Calu3 (cell line): ENCODE measurements around the gene TNNI3K. TPM values are rescaled to one million over a fixed set of nuclear protein-coding genes. Genes with fewer than 3 reads are reported as not detected.

Source experiments
- BruUV-seq: library from RNA; stranded (reverse); fragments of 400-500 nt; replicated peaks from 2 replicates; lab custom pipeline; 2021; lab: Mats Ljungman, UMichigan
- CTCF ChIA-PET: fragments of 300-600 bp; sonication (Branson Sonifier 250); formaldehyde crosslinking; loops from one replicate; lab custom pipeline; 2022; ENCODE audit warnings: antibody characterized with exemption; lab: Charles Lee
- DNase-seq: peaks from one replicate; pipeline ENCODE4 v3.0.0; 2022
- H3K27ac Mint-ChIP-seq: one replicate; pipeline ENCODE4 v1.8.0; 2022; ENCODE audit warnings: mixed read lengths; ENCODE audit not compliant: unreplicated experiment
- H3K27me3 Mint-ChIP-seq: one replicate; pipeline ENCODE4 v1.8.0; 2022; ENCODE audit warnings: mixed read lengths; ENCODE audit not compliant: unreplicated experiment
- H3K36me3 Mint-ChIP-seq: one replicate; pipeline ENCODE4 v1.8.0; 2022; ENCODE audit warnings: mild to moderate bottlenecking, moderate library complexity, mixed read lengths; ENCODE audit not compliant: insufficient read depth, unreplicated experiment
- H3K4me1 Mint-ChIP-seq: one replicate; pipeline ENCODE4 v1.8.0; 2022; ENCODE audit warnings: mild to moderate bottlenecking, low read depth, mixed read lengths; ENCODE audit not compliant: unreplicated experiment
- H3K4me3 Mint-ChIP-seq: one replicate; pipeline ENCODE4 v1.8.0; 2022; ENCODE audit warnings: mild to moderate bottlenecking, low read depth, moderate library complexity, mixed read lengths; ENCODE audit not compliant: unreplicated experiment
- H3K9me3 Mint-ChIP-seq: one replicate; pipeline ENCODE4 v1.8.0; 2022; ENCODE audit warnings: low read depth, mixed read lengths; ENCODE audit not compliant: unreplicated experiment
- CTCF ChIP-seq: fragments of 200-600 bp; IDR thresholded peaks from one replicate; pipeline ENCODE4 v1.8.0; 2022; ENCODE audit warnings: antibody characterized with exemption; ENCODE audit not compliant: unreplicated experiment
- intact Hi-C: fragments of 100-400 bp; cut with micrococcal nuclease; formaldehyde crosslinking; loops from one replicate; pipeline ENCODE4 v1.10.0; 2022; ENCODE audit not compliant: unreplicated experiment
- total RNA-seq: library from RNA; stranded (reverse); gene quantifications from 2 replicates; pipeline ENCODE4 v1.2.3, GENCODE V29; 2022

Gene TNNI3K
- total RNA-seq, 1 experiment from 2014 or later, result not detected

GRCh38 chr1:74434321-74434720 is 199.1 kb downstream of the TNNI3K start:
- no peak for DNase-seq
- no peaks in the 10 kb centered on the region for H3K27me3 Mint-ChIP-seq
- no peak overlapping the region for H3K27ac Mint-ChIP-seq
- intact Hi-C loops, result no loop called here
- CTCF ChIA-PET, result no interaction called here
- no peak overlapping the region for H3K4me3 Mint-ChIP-seq
- no peaks in the 10 kb centered on the region for H3K4me1 Mint-ChIP-seq
- BruUV-seq, result no TSS peak
- H3K36me3 Mint-ChIP-seq, result no peaks in the 10 kb centered on the region
- no peak for TF ChIP-seq CTCF
- H3K9me3 Mint-ChIP-seq, result peaks cover 10% of the 10 kb centered on the region

DNA sequence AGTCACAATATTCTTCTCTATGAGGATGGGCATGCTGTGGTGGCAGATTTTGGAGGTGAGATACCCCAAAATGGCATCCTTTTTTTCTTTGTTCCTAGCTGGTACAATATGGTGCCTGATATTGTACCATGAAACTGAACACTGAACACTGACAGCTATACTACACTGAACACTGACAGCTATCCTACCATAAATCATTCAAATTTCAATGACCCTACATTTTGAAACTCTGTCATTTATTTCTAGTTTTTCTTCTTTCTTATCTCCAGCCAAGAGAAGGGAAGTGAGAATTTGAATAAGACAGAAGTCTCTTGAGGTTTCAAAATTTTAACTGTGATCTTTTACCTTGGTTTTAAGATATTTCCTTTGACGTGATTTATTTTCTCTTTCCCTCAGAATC is 200.9 kb downstream of the TNNI3K start:
- Mint-ChIP-seq H3K9me3 (peaks cover 10% of the 10 kb centered on the region), H3K4me1 (no peaks in the 10 kb centered on the region), H3K36me3 (no peaks in the 10 kb centered on the region), H3K27ac (no peak overlapping the region), H3K4me3 (no peak overlapping the region), H3K27me3 (no peaks in the 10 kb centered on the region)
- no peak for DNase-seq
- CTCF ChIA-PET, result no interaction called here
- TF ChIP-seq CTCF, result no peak
- no TSS peak for BruUV-seq
- intact Hi-C loops, result no loop called here

DNA sequence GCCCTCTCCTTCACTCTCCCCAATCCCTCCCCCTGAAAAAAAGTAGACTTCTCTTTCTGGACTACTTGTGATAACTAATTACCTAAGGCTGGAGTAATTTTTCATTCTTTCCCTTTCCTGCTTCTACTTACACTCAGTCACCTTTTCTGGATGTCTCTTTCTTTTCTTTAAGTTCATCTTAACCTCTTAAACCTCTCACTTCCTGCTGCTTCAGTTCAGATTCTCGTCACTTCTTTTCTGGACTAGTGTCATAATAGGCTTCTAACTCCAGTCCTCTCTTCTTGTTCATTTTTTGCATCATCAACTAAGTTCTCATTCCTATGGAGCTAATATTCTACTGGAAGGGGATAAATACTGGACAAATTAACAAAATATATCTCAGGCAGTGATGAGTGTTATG is 201.8 kb downstream of the TNNI3K start:
- BruUV-seq, result no TSS peak
- DNase-seq, result no peak
- intact Hi-C loops, result no loop called here
- peaks cover 10% of the 10 kb centered on the region for H3K9me3 Mint-ChIP-seq
- no peak for TF ChIP-seq CTCF
- H3K36me3 Mint-ChIP-seq, result no peaks in the 10 kb centered on the region
- CTCF ChIA-PET, result no interaction called here
- no peak overlapping the region for H3K27ac Mint-ChIP-seq
- no peak overlapping the region for H3K4me3 Mint-ChIP-seq
- H3K4me1 Mint-ChIP-seq, result no peaks in the 10 kb centered on the region
- H3K27me3 Mint-ChIP-seq, result no peaks in the 10 kb centered on the region

GRCh38 chr1:74452035-74452434 is 216.8 kb downstream of the TNNI3K start:
- CTCF ChIA-PET, result no interaction called here
- Mint-ChIP-seq H3K9me3 (peaks cover 9% of the 10 kb centered on the region), H3K36me3 (no peaks in the 10 kb centered on the region), H3K4me1 (no peaks in the 10 kb centered on the region), H3K27ac (no peak overlapping the region), H3K27me3 (no peaks in the 10 kb centered on the region), H3K4me3 (no peak overlapping the region)
- intact Hi-C loops, result no loop called here
- no TSS peak for BruUV-seq
- no peak for TF ChIP-seq CTCF
- DNase-seq, result no peak
